DND-41 (cell line): ENCODE data around the gene FARP2.

Source experiments
- EZH2 ChIP-seq: IDR thresholded peaks from 3 replicates; pipeline ENCODE4 v1.6.1; 2012; ENCODE audit warnings: borderline replicate concordance, low read depth, mild to moderate bottlenecking, moderate library complexity, low read length, inconsistent platforms; ENCODE audit not compliant: severe bottlenecking
- TF ChIP-seq, protein P1 (sequence below): IDR thresholded peaks from 2 replicates; pipeline ENCODE4 v1.5.1; 2012; ENCODE audit warnings: borderline replicate concordance, low read length, moderate library complexity, mild to moderate bottlenecking; ENCODE audit not compliant: poor library complexity, severe bottlenecking; ENCODE audit errors: extremely low read depth

DNA sequence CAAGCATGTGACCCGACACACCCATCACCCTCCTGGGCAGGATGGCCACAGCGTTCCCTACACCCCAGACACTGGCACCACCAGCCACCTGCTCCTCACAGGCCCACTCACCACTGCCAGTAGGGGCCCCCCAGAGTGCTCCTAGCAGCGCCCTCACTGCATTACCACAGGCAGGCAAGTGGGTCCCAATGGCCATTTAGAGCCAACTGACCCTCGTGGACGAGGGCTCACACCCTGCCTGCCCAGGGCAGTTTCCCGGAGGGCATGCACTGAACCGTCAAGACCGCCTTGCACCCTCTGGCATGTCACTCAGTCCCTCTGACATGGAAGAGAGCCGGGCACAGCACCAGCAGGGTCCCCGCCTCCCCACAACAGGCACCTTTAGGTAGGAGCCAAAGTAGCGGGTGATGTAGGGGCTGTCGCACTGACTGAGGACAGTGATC is 145.0 kb downstream of the FARP2 start:
- TF ChIP-seq, protein P1, sequence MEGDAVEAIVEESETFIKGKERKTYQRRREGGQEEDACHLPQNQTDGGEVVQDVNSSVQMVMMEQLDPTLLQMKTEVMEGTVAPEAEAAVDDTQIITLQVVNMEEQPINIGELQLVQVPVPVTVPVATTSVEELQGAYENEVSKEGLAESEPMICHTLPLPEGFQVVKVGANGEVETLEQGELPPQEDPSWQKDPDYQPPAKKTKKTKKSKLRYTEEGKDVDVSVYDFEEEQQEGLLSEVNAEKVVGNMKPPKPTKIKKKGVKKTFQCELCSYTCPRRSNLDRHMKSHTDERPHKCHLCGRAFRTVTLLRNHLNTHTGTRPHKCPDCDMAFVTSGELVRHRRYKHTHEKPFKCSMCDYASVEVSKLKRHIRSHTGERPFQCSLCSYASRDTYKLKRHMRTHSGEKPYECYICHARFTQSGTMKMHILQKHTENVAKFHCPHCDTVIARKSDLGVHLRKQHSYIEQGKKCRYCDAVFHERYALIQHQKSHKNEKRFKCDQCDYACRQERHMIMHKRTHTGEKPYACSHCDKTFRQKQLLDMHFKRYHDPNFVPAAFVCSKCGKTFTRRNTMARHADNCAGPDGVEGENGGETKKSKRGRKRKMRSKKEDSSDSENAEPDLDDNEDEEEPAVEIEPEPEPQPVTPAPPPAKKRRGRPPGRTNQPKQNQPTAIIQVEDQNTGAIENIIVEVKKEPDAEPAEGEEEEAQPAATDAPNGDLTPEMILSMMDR, result no peak
- TF ChIP-seq EZH2, result no peak
